ENCODE measurements around the gene IRF7.
A peak's percentile ranks its signal among the peaks of the same experiment; 100 is the strongest.

The IRF7 gene

GRCh38 chr11:607971-608659 lies 7.6 kb downstream of the IRF7 start:
- no peak for DNase-seq (ENCODE audit: low read depth)

GRCh38 chr11:607020-607780 lies 8.6 kb downstream of the IRF7 start:
- no peak for DNase-seq (ENCODE audit: low read depth)

DNA sequence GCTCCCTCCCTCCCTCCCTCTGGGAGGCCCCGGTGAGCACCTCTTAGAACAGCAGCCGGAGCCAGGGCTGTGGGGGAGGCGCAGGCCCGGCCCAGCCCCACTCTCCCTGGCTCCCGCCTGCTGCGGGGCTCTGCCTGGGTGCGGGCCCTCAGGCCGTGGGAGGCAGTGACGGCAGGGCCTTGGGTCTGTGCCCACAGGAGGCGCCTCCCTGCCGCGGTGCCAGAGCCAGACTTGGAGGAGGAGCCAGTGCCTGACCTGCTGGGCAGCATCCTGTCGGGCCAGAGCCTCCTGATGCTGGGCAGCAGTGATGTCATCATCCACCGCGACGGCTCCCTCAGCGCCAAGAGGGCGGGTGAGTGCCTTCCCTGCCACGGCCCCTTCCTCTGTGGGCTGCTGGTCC lies 9.5 kb downstream of the IRF7 start:
- DNase-seq (ENCODE audit: low read depth) = no peak

- no peak for DNase-seq (ENCODE audit: low read depth)
These were observed 10.2 kb downstream of the IRF7 start for GRCh38 chr11:605286-606129.

DNA sequence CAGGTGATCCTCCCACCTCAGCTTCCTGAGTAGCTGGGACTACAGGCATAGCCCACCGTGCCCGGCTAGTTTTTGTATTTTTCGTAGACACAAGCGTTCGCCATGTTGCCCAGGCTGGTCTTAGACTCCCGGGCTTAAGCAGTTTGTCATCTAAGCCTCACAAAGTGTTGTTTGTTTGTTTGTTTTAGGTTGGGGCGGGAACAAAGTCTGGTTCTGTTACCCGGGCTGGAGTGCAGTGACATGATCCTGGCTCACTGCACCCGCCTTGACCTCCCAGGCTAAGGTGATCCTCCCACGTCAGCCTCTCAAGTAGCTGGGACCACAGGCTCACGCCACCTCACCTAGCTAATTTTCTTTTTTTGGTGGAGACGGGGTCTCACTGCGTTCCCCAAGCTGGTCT lies 12.6 kb downstream of the IRF7 start:
- DNase-seq (ENCODE audit: low read depth) = no peak

DNA sequence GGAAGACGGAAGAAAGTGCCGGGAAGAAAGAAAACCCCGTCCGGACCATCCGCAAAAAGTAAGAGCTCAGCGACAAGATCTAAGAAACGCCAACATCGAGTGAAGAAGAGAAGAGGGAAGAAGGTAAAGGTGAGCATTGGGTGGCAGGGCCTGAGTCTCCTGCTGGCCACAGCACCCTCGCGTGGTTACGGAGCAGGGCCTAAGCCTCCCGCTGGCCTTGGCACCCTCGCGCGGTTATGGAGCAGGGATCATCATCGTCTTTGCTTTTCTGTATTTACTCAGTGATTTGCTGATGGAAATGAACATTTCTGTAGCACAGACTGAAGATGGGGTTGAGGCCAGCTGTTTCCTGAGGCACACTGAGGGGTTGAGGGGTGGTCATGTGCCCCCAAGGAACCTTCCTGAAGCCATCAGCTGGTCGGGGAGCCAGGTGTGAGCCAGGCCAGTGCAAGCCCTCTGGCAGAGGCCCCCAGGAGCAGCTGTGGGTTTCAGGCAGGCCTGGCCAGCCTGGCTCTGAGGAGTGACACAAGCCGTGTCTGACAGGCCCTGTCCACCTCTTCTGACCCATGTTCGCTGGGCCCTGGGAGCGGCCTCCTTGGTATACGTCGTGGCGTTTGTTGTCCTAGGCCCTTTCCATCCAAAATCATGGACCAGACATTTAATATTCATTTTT lies 14.0 kb downstream of the IRF7 start:
- DNase-seq (ENCODE audit: low read depth) = no peak

DNA sequence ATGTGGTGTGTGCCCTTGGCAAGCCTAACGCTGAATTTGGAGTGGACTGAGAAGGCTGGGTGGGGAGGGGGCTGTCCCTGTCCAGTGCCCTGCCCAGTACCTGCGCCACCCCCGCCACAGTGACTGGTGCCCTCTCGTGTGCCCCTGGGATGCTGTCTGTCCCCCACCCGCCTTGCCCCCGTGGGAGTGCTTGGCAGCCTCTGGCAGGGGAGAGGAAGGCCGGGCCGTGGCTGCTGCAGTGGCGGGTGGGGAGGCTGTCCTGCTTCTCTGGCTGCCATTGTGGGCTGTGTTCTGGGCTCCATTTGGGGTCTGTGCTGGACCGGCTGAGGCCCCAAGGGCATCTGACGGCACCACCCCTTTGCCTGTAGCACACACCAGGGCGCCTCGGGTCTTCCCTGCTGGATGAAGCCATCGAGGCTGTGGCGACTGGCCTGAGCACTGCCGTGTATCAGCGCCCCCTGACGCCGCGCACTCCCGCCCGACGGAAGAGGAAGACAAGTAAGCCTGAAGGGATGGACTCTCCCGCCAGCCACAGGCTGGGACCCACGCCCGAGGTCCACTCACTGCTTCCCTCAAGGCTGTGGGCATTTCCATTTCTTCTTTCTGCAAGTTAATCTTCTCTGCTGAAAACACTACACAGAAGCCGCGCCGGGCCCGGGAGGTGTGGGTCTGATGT lies 17.6 kb downstream of the IRF7 start:
- DNase-seq (ENCODE audit: low read depth) = no peak

- DNase-seq (ENCODE audit: low read depth) = no peak
These were observed 18.5 kb downstream of the IRF7 start for GRCh38 chr11:597166-597725.

GRCh38 chr11:596374-596773 lies 19.4 kb downstream of the IRF7 start:
- DNase-seq (ENCODE audit: low read depth) = no peak

DNA sequence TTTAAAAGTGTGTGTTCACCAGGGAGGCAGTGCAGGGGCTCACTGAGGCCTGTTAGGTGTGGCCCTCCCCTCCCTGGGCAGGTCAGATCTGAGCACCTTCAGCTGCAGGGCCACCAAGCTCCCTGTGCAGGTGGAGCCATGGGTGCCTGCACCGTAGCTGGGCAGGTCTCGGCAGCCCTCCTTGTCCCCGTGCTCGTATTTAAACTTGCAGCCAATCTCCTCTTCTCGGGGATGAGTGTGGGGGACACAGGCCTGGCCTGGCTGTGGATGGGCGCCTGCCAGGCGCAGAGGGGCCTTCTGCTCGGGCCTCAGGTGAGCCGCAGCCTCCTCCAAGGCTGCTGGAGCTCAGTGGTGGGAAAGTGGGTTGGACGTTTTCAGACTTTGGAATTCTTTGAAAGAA lies 20.4 kb downstream of the IRF7 start:
- DNase-seq (ENCODE audit: low read depth) = no peak

DNA sequence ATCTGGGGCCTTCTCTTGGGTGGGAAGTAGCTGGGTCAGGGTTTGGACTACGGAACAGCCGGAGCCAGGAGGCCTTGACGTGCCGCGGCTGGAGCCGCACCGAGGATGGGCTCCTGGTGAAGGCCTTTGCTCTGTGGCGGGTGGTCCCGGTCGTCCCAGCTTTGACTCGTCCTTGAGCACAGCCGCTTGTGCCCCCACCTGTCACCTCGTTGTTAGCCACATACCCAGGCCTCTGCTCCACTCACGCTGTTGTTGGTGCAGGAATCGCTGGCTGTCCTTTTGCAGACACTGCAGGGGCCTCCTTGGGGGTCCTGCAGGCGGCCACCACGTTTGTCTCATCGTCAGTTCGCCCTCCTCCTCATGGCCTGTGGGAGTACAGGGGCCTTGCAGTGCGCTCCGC lies 22.4 kb downstream of the IRF7 start:
- DNase-seq (ENCODE audit: low read depth) = no peak

- DNase-seq (ENCODE audit: low read depth) = no peak
These were observed 22.8 kb downstream of the IRF7 start for GRCh38 chr11:592918-593317.

- DNase-seq (ENCODE audit: low read depth) = no peak
These were observed 23.2 kb downstream of the IRF7 start for GRCh38 chr11:592501-592900.

GRCh38 chr11:590997-591396 lies 24.8 kb downstream of the IRF7 start:
- no peak for DNase-seq (ENCODE audit: low read depth)

DNA sequence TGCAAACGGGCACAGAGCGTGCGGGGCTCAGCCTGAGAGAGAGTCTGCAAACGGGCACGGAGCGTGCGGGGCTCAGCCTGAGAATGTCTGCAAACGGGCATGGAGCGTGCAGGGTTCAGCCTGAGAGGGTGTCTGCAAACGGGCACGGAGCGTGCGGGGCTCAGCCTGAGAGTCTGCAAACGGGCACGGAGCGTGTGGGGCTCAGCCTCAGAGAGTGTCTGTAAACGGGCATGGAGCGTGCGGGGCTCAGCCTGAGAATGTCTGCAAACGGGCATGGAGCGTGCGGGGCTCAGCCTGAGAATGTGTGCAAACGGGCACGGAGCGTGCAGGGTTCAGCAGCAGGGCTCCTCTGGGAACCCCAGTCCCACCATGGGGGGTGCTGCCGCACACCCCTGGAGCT lies 26.0 kb downstream of the IRF7 start:
- DNase-seq (ENCODE audit: low read depth) = no peak

DNA sequence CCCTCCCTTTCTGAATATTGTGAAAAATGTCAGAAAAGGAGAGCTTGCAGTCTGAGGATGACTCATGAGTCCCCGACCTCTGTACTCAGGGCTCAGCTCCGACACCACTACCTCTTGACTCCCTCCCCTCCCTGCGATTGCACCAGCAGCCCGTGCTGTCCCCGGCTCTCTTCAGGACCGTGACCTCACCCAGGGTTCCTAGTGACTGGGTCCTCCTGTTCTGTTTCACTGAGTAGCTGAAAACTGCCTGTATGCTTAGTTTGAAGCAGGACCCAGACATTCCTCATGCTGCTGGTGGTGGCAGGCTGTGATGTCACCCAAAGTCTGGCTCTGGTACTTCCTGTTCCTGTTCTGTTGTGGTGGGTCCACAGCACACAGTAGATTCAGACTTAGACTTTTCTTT lies 27.8 kb downstream of the IRF7 start:
- peak; percentile 41 for DNase-seq (ENCODE audit: low read depth)

DNA sequence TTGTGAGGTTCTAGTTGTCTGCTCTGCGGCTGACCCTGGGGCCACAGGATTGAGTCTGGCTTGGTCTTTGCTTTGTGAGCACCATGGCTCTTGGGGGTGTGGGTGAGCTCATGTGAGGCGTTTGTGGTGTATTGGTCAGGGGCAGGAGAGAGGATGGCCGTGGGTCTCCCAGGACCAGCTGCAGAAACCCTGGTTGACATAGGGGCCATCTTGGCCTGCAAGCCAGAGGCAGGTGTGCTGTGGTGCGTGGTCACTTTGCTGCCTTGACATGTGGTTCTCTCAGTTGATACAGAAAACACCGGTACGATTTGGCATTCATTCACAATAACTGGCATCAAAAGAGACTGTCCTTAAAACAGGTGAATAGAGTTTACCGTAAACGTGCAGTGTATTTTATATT lies 28.2 kb downstream of the IRF7 start:
- no peak for DNase-seq (ENCODE audit: low read depth)

- DNase-seq (ENCODE audit: low read depth) = no peak
These were observed 29.1 kb downstream of the IRF7 start for GRCh38 chr11:586376-587316.

DNA sequence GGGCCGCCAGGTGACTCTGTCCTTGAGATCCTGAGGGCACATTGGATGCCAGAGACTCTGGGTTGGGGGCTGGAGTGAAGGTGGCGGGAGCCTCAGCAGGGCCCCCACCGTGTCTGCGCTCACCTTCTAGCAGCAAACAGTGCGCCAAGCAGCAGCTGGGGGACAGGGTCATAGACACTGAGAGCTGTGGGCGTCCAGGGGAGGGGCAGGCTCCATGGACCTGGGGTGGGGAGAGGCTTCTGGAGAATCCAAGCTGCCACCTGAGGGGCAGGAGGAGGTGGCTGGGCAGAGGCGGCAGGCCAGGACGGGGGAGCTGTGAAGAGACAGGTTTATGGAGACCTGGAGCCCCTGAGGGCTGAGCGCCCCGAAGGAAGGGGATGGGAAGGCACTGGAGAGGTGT lies 31.5 kb downstream of the IRF7 start:
- DNase-seq (ENCODE audit: low read depth) = no peak

GRCh38 chr11:581752-582151 lies 34.0 kb downstream of the IRF7 start:
- DNase-seq (ENCODE audit: low read depth) = no peak

All from stimulated activated CD8-positive, alpha-beta memory T cell treated with anti-CD3 and anti-CD28 coated beads, Interleukin-12 subunit alpha, Interleukin-12 subunit beta, amount 100 ng/mL, for 1 hour (primary cell).